H1 (cell line): ENCODE results near the gene PEX14. TPM values are rescaled to one million over a fixed set of nuclear protein-coding genes. Genes with fewer than 3 reads are reported as not detected.

ENCODE experiments used
- BACH1 ChIP-seq: IDR thresholded peaks from 2 replicates; pipeline ENCODE4 v1.6.1; 2012; ENCODE audit warnings: low read length, improper control_type of control experiment
- BRCA1 ChIP-seq: IDR thresholded peaks from 2 replicates; pipeline ENCODE4 v1.6.1; 2012; ENCODE audit warnings: low read depth, low read length, improper control_type of control experiment
- E2F6 ChIP-seq: IDR thresholded peaks from 2 replicates; pipeline ENCODE4 v1.6.1; 2012; ENCODE audit warnings: inconsistent platforms
- KDM4A ChIP-seq: IDR thresholded peaks from one replicate; pipeline ENCODE4 v1.7.1; 2012; ENCODE audit warnings: low read depth, mild to moderate bottlenecking, moderate library complexity, low read length, inconsistent platforms; ENCODE audit not compliant: severe bottlenecking
- RNF2 ChIP-seq: fragments of 200-900, 300-1000 bp; sonication (generic); IDR thresholded peaks from 2 replicates; pipeline ENCODE4 v1.7.1; 2016; ENCODE audit warnings: borderline replicate concordance, low read depth, mild to moderate bottlenecking, antibody characterized with exemption, low read length; ENCODE audit not compliant: poor library complexity, severe bottlenecking; ENCODE audit errors: missing control alignments
- SIN3A ChIP-seq, 2 experiments: IDR thresholded peaks in 1 of 2; conservative IDR thresholded peaks in 1 of 2; 2 replicates each; pipeline ENCODE4 v1.6.1; 2011 to 2012; ENCODE audit warnings: low read length in 2 of 2, improper control_type of control experiment in 1 of 2, low read depth in 1 of 2, mild to moderate bottlenecking in 1 of 2
- USF2 ChIP-seq: IDR thresholded peaks from 2 replicates; pipeline ENCODE4 v1.6.1; 2011; ENCODE audit warnings: low read length, improper control_type of control experiment
- ZNF274 ChIP-seq: IDR thresholded peaks from 2 replicates; pipeline ENCODE4 v1.7.0; 2012; ENCODE audit warnings: low read length, borderline replicate concordance; ENCODE audit errors: extremely low read depth
- polyA plus RNA-seq, 7 experiments: library from polyadenylated mRNA; depleted of rRNA in 3 of 7; stranded (reverse) in 5 of 7; unstranded in 2 of 7; fragments of >200 nt in 5 of 7; fragments of 200-250 nt in 2 of 7; gene quantifications; 1 replicate in 5 of 7; 2 replicates in 1 of 7; 4 replicates in 1 of 7; pipeline versions ENCODE4 v1.2.1 to v1.2.3, GENCODE V29; 2011 to 2013; ENCODE audit warnings: missing spikeins in 2 of 7, mixed read lengths in 2 of 7
- total RNA-seq: library from RNA; stranded (reverse); fragmentation: NEBNext Ultra II Directional; extraction: Animal tissue kit (Norgen Biotek cat#: 25700); gene quantifications from 2 replicates; pipeline ENCODE4 v1.2.1, GENCODE V29; 2021

The PEX14 gene
- total and polyA plus RNA-seq, 2 of the 8 experiments (the other 6 are each of a cell fraction or from before 2014, with no cell fraction given) = 13.0 to 19.8 TPM

- TF ChIP-seq E2F6 (no peak), BRCA1 (no peak), RNF2 (no peak), BACH1 (no peak), ZNF274 (no peak), SIN3A (conservative IDR thresholded peaks at IDR 0.05 in 1 of 2, IDR thresholded peaks at IDR 0.05 in 1 of 2; ENCODE audit: low read depth in 1 of 2, low read length in 2 of 2) (no peak), KDM4A (no peak), USF2 (no peak)
Observed at GRCh38 chr1:10624256-10625050, 149.7 kb downstream of the PEX14 start (continued).
